K562 (cell line): Measurements from ENCODE around the gene SMARCC1. TPM values are rescaled to one million over a fixed set of nuclear protein-coding genes. Genes with fewer than 3 reads are reported as not detected.

Experiments used
- ATAC-seq: fragments of 200-7000 bp; cut with Tn5 transposase; 3 replicates; pipeline ENCODE4 v1.9.1; 2020; ENCODE audit warnings: moderate library complexity
- BruUV-seq: library from RNA; stranded (reverse); fragments of 400-500 nt; replicated peaks from 2 replicates; lab custom pipeline; 2021; lab: Mats Ljungman, UMichigan
- CTCF ChIA-PET: fragments of 300-600 bp; formaldehyde crosslinking; extraction: SDS; loops from one replicate; lab custom pipeline; 2021; ENCODE audit warnings: low intra/inter-chr PET ratio; lab: Yijun Ruan, JAX
- POLR2A ChIA-PET: fragments of 300-600, 350-650 bp; sonication (Branson Sonifier 250); formaldehyde crosslinking; extraction: SDS; loops from one replicate; lab custom pipeline; 2021; ENCODE audit warnings: antibody characterized with exemption, inconsistent platforms; lab: Yijun Ruan, JAX
- DNase-seq, 4 experiments: peaks; one replicate each; pipeline versions ENCODE4 v3.0.0 to v3.0.0-alpha.2; 2011 to 2018; ENCODE audit warnings: low spot score in 3 of 4, mixed read lengths in 3 of 4; ENCODE audit errors: extremely low read depth in 1 of 4
- FAIRE-seq: peaks from 2 replicates; lab custom pipeline; 2011; peaks lifted over from hg19 to GRCh38; lab: Jason Lieb, UNC
- H2AFZ ChIP-seq: 2 replicates; pipeline ENCODE4 v1.6.0; 2011; ENCODE audit warnings: low read depth, low read length, control low read depth, inconsistent platforms
- H3K27ac ChIP-seq: fragments of 200-600 bp; 3 replicates; pipeline ENCODE4 v1.8.0; 2011; ENCODE audit warnings: low read depth, mild to moderate bottlenecking, control low read depth, inconsistent platforms, low read length, moderate library complexity, mixed read lengths; ENCODE audit errors: extremely low read depth
- H3K27me3 ChIP-seq, 2 experiments: fragments of 300-600 bp in 1 of 2; 2 replicates in 1 of 2; 3 replicates in 1 of 2; pipeline versions ENCODE4 v1.6.0 to v1.8.0; 2011; ENCODE audit warnings: inconsistent platforms in 2 of 2, low read length in 2 of 2, mild to moderate bottlenecking in 1 of 2, mixed read lengths in 1 of 2, moderate library complexity in 1 of 2; ENCODE audit not compliant: control insufficient read depth in 2 of 2, insufficient read depth in 2 of 2
- H3K36me3 ChIP-seq: fragments of 300-600 bp; 3 replicates; pipeline ENCODE4 v1.8.0; 2011; ENCODE audit warnings: mild to moderate bottlenecking, low read length, inconsistent platforms; ENCODE audit not compliant: control insufficient read depth, insufficient read depth
- H3K4me1 ChIP-seq, 2 experiments: fragments of 200-600 bp in 1 of 2; replicated peaks in 1 of 2; 2 replicates in 1 of 2; 3 replicates in 1 of 2; pipeline versions ENCODE4 v1.5.1 to v1.8.0; 2011; ENCODE audit warnings: inconsistent platforms in 2 of 2, low read length in 2 of 2, mild to moderate bottlenecking in 1 of 2, mixed read lengths in 1 of 2, moderate library complexity in 1 of 2; ENCODE audit not compliant: control insufficient read depth in 2 of 2, insufficient read depth in 2 of 2
- H3K4me2 ChIP-seq: 2 replicates; pipeline ENCODE4 v1.6.1; 2011; ENCODE audit warnings: low read length, control low read depth, inconsistent platforms, mixed read lengths; ENCODE audit not compliant: insufficient read depth
- H3K4me3 ChIP-seq: fragments of 200-600 bp; sonication (generic), shearing (Covaris generic); 2 replicates; pipeline ENCODE4 v1.5.1; 2016; ENCODE audit warnings: control low read depth, inconsistent platforms
- H3K79me2 ChIP-seq: fragments of 200-600 bp; 3 replicates; pipeline ENCODE4 v1.8.0; 2011; ENCODE audit warnings: low read length, inconsistent platforms; ENCODE audit not compliant: control insufficient read depth, insufficient read depth
- H3K9ac ChIP-seq, 2 experiments: 2 replicates each; pipeline versions ENCODE4 v1.6.0 to v1.6.1; 2011; ENCODE audit warnings: low read depth in 2 of 2, low read length in 2 of 2, control low read depth in 1 of 2, inconsistent platforms in 1 of 2, mild to moderate bottlenecking in 1 of 2, mixed read lengths in 1 of 2; ENCODE audit not compliant: insufficient read depth in 1 of 2
- H3K9me1 ChIP-seq: one replicate; pipeline ENCODE4 v1.6.0; 2011; ENCODE audit warnings: inconsistent platforms, mild to moderate bottlenecking, low read length, moderate library complexity; ENCODE audit not compliant: control insufficient read depth, insufficient read depth
- H3K9me3 ChIP-seq: replicated peaks from 2 replicates; pipeline ENCODE4 v1.5.1; 2011; ENCODE audit warnings: low read depth, low read length, inconsistent platforms; ENCODE audit not compliant: control insufficient read depth, insufficient read depth
- H4K20me1 ChIP-seq: replicated peaks from 2 replicates; pipeline ENCODE4 v1.6.1; 2011; ENCODE audit warnings: low read length, inconsistent platforms, mixed read lengths; ENCODE audit not compliant: control insufficient read depth, insufficient read depth
- POLR2AphosphoS5 ChIP-seq: IDR thresholded peaks from 2 replicates; pipeline ENCODE4 v1.6.1; 2011; ENCODE audit warnings: mild to moderate bottlenecking, low read depth, low read length, moderate library complexity; ENCODE audit not compliant: control insufficient read depth, insufficient read depth
- USF1 ChIP-seq: sonication (generic); formaldehyde crosslinking; IDR thresholded peaks from 2 replicates; pipeline ENCODE4 v1.9.0; 2022; ENCODE audit warnings: mild to moderate bottlenecking, missing genetic modification reagents
- ZNF398 ChIP-seq: fragments of 250-450 bp; sonication (Bioruptor Pico); IDR thresholded peaks from 2 replicates; pipeline ENCODE4 v1.8.0; 2021; ENCODE audit warnings: moderate library complexity, mild to moderate bottlenecking, inconsistent platforms
- WGBS: fragments of 100-300 bp; shearing (Covaris generic); methylation state at CpG from one replicate; pipeline ENCODE4 v1.1.6; 2016; ENCODE audit warnings: low coverage, mixed read lengths; ENCODE audit not compliant: insufficient coverage; ENCODE audit errors: missing lambda C conversion rate; 5-methylcytosine and 5-hydroxymethylcytosine counted together
- in situ Hi-C: fragments of 300-500 bp; cut with MboI; formaldehyde crosslinking; loops from 4 replicates; pipeline ENCODE4 v1.15.0; 2018; ENCODE audit warnings: inconsistent platforms, mixed read lengths
- intact Hi-C: fragments of 100-400 bp; cut with micrococcal nuclease; formaldehyde crosslinking; loops from 2 replicates; pipeline ENCODE4 v1.14.2; 2022
- polyA plus RNA-seq, 8 experiments: library from polyadenylated mRNA; depleted of rRNA in 4 of 8; stranded (reverse) in 5 of 8; unstranded in 3 of 8; fragments of >200 nt; fragmentation: Nextera tagmentation in 2 of 8; fragmentation: Illumina TruSeq in 1 of 8; extraction: Ambion mirVana in 2 of 8; extraction: Trizol in 1 of 8; gene quantifications; 2 replicates each; pipeline versions ENCODE4 v1.2.1 to v1.2.3, GENCODE V29; 2011 to 2014; ENCODE audit warnings: inconsistent platforms in 1 of 8, missing spikeins in 1 of 8
- total RNA-seq, 7 experiments: library from RNA; depleted of rRNA in 6 of 7; stranded (reverse); fragments of >200 nt in 6 of 7; fragmentation: Illumina TruSeq in 2 of 7; extraction: Trizol in 2 of 7; gene quantifications; 2 replicates each; pipeline versions ENCODE4 v1.2.1 to v1.2.3, GENCODE V29; 2011 to 2021; ENCODE audit warnings: low replicate concordance in 1 of 7

Gene SMARCC1
- total and polyA plus RNA-seq, 9 of the 15 experiments (the other 6 are each of a cell fraction or from before 2014, with no cell fraction given) = 20.7 to 199 (median 66.0) TPM

GRCh38 chr3:47646362-47646761, 135.3 kb downstream of the SMARCC1 start:
- Histone ChIP-seq H3K27ac (no peak overlapping the region), H3K9me1 (no peaks in the 10 kb centered on the region), H3K9ac (no peak overlapping the region), H3K36me3 (peaks cover 80% of the 10 kb centered on the region), H3K4me2 (no peak overlapping the region), H3K79me2 (0 out of 3 replicates have a peak, but pooled peaks cover 9% of the 10 kb centered on the region), H3K4me1 (no peaks in the 10 kb centered on the region), H3K4me3 (no peak overlapping the region)
- CTCF ChIA-PET = no interaction called here
- BruUV-seq = no TSS peak
- DNase-seq = no peak
- ATAC-seq = no peak
- TF ChIP-seq USF1 (CRISPR knock-in tag) = no peak
- TF ChIP-seq, all 486 proteins: peak for 0
- H2AFZ ChIP-seq = no peak overlapping the region
- POLR2A ChIA-PET = no interaction called here
- H3K27me3 ChIP-seq = no peaks in the 10 kb centered on the region
- no peaks in the 10 kb centered on the region for H4K20me1 ChIP-seq
- no peaks in the 10 kb centered on the region for H3K9me3 ChIP-seq
- in situ Hi-C loops (no loop called here), intact Hi-C loops (no loop called here)
- no peak for FAIRE-seq
- 79% methylated on average over 4 of the region's 4 CpGs for WGBS

DNA sequence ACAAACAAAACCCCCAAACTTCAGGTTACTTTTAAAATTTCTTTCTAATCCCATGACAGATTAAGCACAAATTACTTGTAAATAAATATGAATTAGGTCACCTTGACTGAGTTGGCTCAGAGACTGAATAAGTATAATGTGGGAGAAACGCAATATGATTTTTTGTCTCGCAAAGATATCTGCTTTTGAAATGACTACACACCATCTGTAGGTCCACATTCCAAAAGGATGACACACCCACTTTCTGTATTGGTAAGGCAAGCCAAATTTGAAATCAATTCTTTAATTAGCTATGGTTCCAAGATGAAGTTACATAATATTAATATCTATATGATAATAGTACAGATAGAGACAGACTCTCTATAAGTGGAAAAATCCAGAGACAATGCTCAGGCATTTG, 136.1 kb downstream of the SMARCC1 start:
- no peaks in the 10 kb centered on the region for H3K4me1 ChIP-seq
- H4K20me1 ChIP-seq = no peaks in the 10 kb centered on the region
- ChIA-PET CTCF (no interaction called here), POLR2A (no interaction called here)
- H2AFZ ChIP-seq = no peak overlapping the region
- no peak for TF ChIP-seq POLR2AphosphoS5
- TF ChIP-seq ZNF398 = no peak
- H3K4me3 ChIP-seq = no peak overlapping the region
- no peak overlapping the region for H3K27ac ChIP-seq
- no peak overlapping the region for H3K4me2 ChIP-seq
- peaks cover 81% of the 10 kb centered on the region for H3K36me3 ChIP-seq
- no peaks in the 10 kb centered on the region for H3K9me1 ChIP-seq
- no peaks in the 10 kb centered on the region for H3K27me3 ChIP-seq
- no peak for DNase-seq
- H3K9me3 ChIP-seq = no peaks in the 10 kb centered on the region
- no TSS peak for BruUV-seq
- FAIRE-seq = no peak
- ATAC-seq = no peak
- intact Hi-C loops (no loop called here), in situ Hi-C loops (no loop called here)
- no peak overlapping the region for H3K9ac ChIP-seq
- 0 out of 3 replicates have a peak, but pooled peaks cover 11% of the 10 kb centered on the region for H3K79me2 ChIP-seq
- 97% methylated on average over 2 of the region's 2 CpGs for WGBS
